Measurements from ENCODE around the gene SUCLG2.

SUCLG2 gene

GRCh38 chr3:67509471-67510075 lies 144.8 kb downstream of the SUCLG2 start:
- no peak for DNase-seq (ENCODE audit: low read depth)

- DNase-seq (ENCODE audit: low read depth): no peak
Observed at GRCh38 chr3:67507584-67507983, 146.8 kb downstream of the SUCLG2 start.

GRCh38 chr3:67500709-67501108 lies 153.7 kb downstream of the SUCLG2 start:
- no peak for DNase-seq (ENCODE audit: low read depth)

- DNase-seq (ENCODE audit: low read depth): no peak
Observed at GRCh38 chr3:67497746-67498145, 156.7 kb downstream of the SUCLG2 start.

- no peak for DNase-seq (ENCODE audit: low read depth)
Observed at GRCh38 chr3:67495751-67496150, 158.7 kb downstream of the SUCLG2 start.

- no peak for DNase-seq (ENCODE audit: low read depth)
Observed at GRCh38 chr3:67493808-67494207, 160.6 kb downstream of the SUCLG2 start.

GRCh38 chr3:67490658-67491057 lies 163.8 kb downstream of the SUCLG2 start:
- DNase-seq (ENCODE audit: low read depth): no peak

GRCh38 chr3:67489816-67490215 lies 164.6 kb downstream of the SUCLG2 start:
- DNase-seq (ENCODE audit: low read depth): no peak

- DNase-seq (ENCODE audit: low read depth): no peak
Observed at GRCh38 chr3:67487564-67488114, 166.8 kb downstream of the SUCLG2 start.

- no peak for DNase-seq (ENCODE audit: low read depth)
Observed at GRCh38 chr3:67486883-67487282, 167.5 kb downstream of the SUCLG2 start.

- no peak for DNase-seq (ENCODE audit: low read depth)
Observed at GRCh38 chr3:67484085-67484484, 170.3 kb downstream of the SUCLG2 start.

- no peak for DNase-seq (ENCODE audit: low read depth)
Observed at GRCh38 chr3:67481126-67481525, 173.3 kb downstream of the SUCLG2 start.

GRCh38 chr3:67478423-67478822 lies 176.0 kb downstream of the SUCLG2 start:
- DNase-seq (ENCODE audit: low read depth): no peak

GRCh38 chr3:67474311-67474710 lies 180.1 kb downstream of the SUCLG2 start:
- no peak for DNase-seq (ENCODE audit: low read depth)

- DNase-seq (ENCODE audit: low read depth): no peak
Observed at GRCh38 chr3:67472674-67473201, 181.7 kb downstream of the SUCLG2 start.

- no peak for DNase-seq (ENCODE audit: low read depth)
Observed at GRCh38 chr3:67470207-67470606, 184.2 kb downstream of the SUCLG2 start.

GRCh38 chr3:67468511-67468910 lies 185.9 kb downstream of the SUCLG2 start:
- DNase-seq (ENCODE audit: low read depth): no peak

- no peak for DNase-seq (ENCODE audit: low read depth)
Observed at GRCh38 chr3:67463656-67464055, 190.8 kb downstream of the SUCLG2 start.

- no peak for DNase-seq (ENCODE audit: low read depth)
Observed at GRCh38 chr3:67462187-67462586, 192.2 kb downstream of the SUCLG2 start.

GRCh38 chr3:67461667-67462142 lies 192.7 kb downstream of the SUCLG2 start:
- DNase-seq (ENCODE audit: low read depth): no peak

- no peak for DNase-seq (ENCODE audit: low read depth)
Observed at GRCh38 chr3:67460841-67461510, 193.4 kb downstream of the SUCLG2 start.

- DNase-seq (ENCODE audit: low read depth): no peak
Observed at GRCh38 chr3:67459796-67460195, 194.6 kb downstream of the SUCLG2 start.

- no peak for DNase-seq (ENCODE audit: low read depth)
Observed at GRCh38 chr3:67458896-67459530, 195.4 kb downstream of the SUCLG2 start.
